GM21360 (cell line): ENCODE data around the gene AKT3.

Experiments
- ATAC-seq: cut with Tn5 transposase; IDR thresholded peaks from one replicate; pipeline ENCODE4 v1.9.1; 2021; ENCODE audit warnings: mild to moderate bottlenecking, moderate library complexity; ENCODE audit not compliant: unreplicated experiment

AKT3 gene

GRCh38 chr1:243733670-243734307 lies 116.3 kb downstream of the AKT3 start:
- ATAC-seq = no peak

- no peak for ATAC-seq
Measured at GRCh38 chr1:243732637-243733036, 117.4 kb downstream of the AKT3 start.

- no peak for ATAC-seq
Measured at GRCh38 chr1:243731974-243732625, 117.9 kb downstream of the AKT3 start.

- ATAC-seq = no peak
Measured at GRCh38 chr1:243731301-243731891, 118.6 kb downstream of the AKT3 start.

GRCh38 chr1:243730487-243731150 lies 119.4 kb downstream of the AKT3 start:
- ATAC-seq = no peak

GRCh38 chr1:243729956-243730355 lies 120.1 kb downstream of the AKT3 start:
- ATAC-seq = no peak

- peak; percentile 80 for ATAC-seq
Measured at GRCh38 chr1:243727503-243728203, 122.4 kb downstream of the AKT3 start.

- peak; percentile 18 for ATAC-seq
Measured at GRCh38 chr1:243726806-243727502, 123.1 kb downstream of the AKT3 start.

GRCh38 chr1:243725846-243726245 lies 124.2 kb downstream of the AKT3 start:
- no peak for ATAC-seq

- ATAC-seq = no peak
Measured at GRCh38 chr1:243725075-243725474, 125.0 kb downstream of the AKT3 start.

GRCh38 chr1:243723458-243724043 lies 126.5 kb downstream of the AKT3 start:
- no peak for ATAC-seq

- ATAC-seq = no peak
Measured at GRCh38 chr1:243723050-243723449, 127.0 kb downstream of the AKT3 start.

GRCh38 chr1:243719476-243719875 lies 130.6 kb downstream of the AKT3 start:
- ATAC-seq = no peak

- no peak for ATAC-seq
Measured at GRCh38 chr1:243718893-243719292, 131.2 kb downstream of the AKT3 start.

- ATAC-seq = no peak
Measured at GRCh38 chr1:243718022-243718421, 132.0 kb downstream of the AKT3 start.

GRCh38 chr1:243716906-243717305 lies 133.1 kb downstream of the AKT3 start:
- no peak for ATAC-seq

GRCh38 chr1:243715285-243715684 lies 134.8 kb downstream of the AKT3 start:
- no peak for ATAC-seq

GRCh38 chr1:243713470-243714186 lies 136.4 kb downstream of the AKT3 start:
- ATAC-seq = no peak

- ATAC-seq = no peak
Measured at GRCh38 chr1:243712941-243713340, 137.1 kb downstream of the AKT3 start.

GRCh38 chr1:243712242-243712641 lies 137.8 kb downstream of the AKT3 start:
- ATAC-seq = no peak
